Activated T-cell treated with anti-CD3 and anti-CD28 coated beads, Interleukin-2, amount 50 U/mL, for 48 hours (primary cell): ENCODE measurements around the gene TMEM121.

Source experiments
- DNase-seq, 2 experiments: peaks; one replicate each; pipeline ENCODE4 v3.0.0-alpha.2; 2020

TMEM121 gene

DNA sequence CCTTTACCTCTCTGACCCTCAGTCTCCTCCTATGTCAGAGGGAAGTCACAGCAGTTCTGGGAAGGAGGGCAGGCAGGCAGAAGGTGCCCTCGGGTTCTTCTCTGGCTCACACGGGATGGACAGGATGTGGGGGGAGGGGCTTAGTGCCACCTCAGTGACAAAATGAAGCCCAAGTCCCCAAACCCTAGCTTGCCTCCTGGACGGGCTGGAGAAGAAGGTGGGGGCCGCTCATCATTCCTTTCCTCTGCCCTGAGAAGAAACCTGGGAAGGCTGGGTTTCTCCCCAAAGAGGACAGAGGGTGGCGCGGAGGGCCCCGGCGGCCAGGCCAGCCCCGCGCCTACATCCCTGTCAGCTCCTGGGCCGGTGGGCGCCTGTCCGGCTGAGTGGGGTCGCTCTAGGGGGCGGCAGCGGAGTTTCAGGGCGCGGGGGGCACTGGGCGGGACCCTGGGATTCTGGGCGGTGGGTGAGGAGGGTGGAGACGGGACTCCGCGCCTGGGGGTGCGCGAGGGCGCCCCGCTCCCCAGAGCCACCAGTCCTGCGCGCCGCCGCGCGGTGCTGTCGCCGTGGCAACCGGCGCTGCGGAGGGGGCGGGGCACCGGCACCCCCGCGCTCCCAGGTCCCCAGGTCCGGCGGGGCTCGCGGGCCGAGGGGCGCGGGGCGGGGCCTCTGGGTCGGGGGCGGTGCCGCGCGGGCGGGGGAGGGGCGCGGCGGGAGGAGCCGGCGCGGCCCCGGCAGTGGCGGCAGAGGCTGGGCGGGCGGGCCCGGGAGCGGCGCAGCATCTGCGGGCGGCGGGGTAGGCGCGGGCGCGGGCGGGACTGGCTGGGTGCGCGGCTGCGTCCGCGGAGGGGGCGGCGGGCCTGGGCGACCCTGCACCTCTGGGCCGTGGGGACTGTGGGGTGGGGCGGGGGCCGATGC, at the start of gene TMEM121:
TSS of gene TMEM121 (plus strand) at position 723 of the 915 bp plus-strand sequence. CDS start 2,252 bp downstream, outside the sequence.
- DNase-seq = peak in 1 of 2 experiments; percentile 59

DNA sequence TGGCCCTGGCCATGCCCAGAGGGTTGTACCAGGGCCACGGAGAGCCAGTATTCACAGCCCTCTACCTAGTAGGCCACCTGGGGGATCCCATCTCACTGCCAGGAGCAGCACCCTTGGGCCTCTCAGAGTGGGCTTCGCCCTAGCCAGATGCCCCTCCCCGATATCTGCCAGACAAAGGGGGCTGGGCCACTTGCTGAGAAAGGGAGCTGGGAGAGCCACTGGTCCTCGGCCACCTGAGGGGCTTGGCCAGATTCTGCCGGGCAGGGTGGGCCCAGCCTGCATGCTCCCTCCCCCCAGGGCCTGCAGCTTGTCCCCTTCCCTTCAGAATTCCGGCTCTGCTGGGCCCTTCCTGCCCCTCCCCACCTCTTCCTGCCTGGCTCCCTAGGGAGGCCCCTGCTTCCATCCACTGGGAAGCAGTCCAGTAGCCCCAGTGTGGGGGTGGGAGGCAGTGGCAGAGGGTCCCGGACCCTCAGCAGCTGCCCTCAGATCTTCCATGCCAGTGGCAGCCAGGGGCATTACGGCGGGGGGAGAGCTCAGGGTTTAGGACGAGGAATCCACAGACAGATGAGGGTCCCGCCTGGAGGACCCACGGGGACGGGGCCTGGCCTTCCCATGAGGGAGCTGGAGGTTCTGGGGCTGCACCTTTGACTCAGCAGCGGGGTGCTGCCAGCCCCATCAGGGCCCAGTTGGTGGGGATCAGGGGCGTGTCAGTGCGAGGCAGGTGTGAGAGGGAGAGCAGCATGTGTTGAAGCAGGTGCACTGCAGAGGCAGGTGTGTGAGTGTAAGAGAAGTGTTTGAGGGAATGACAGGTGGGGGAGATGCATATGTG, 49.3 kb upstream of the TMEM121 start:
- no peak for DNase-seq

DNA sequence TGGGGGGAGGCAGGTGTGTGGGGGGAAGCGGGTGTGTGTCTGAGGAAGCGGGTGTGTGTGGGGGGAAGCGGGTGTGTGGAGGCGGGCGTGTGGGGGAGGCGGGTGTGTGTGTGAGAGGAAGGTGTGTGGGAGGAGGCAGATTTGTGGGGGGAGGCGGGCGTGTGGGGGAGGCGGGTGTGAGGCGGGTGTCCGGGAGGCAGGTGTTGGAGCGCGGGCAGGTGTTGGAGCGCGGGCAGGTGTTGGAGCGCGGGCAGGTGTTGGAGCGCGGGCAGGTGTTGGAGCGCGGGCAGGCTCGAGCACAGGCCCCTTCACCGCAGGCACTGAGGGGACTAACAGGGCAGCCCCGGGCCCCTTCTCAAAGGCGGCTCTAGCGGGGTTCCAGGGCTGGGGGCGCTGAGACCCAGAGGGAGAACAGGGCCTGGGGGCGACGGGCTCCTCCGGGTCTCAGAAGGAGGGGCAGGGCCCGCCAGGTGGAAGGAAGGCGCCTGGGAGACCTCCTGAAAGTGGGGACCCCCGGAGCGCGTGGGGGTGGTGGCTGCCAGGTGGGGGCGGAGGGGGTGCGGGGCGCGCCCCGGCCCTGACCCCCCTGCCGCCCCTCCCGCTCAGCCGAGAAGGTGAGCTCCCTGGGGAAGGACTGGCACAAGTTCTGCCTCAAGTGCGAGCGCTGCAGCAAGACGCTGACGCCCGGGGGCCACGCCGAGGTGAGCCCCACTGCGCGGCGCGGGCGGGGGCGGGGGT, 48.6 kb upstream of the TMEM121 start:
- no peak for DNase-seq

DNA sequence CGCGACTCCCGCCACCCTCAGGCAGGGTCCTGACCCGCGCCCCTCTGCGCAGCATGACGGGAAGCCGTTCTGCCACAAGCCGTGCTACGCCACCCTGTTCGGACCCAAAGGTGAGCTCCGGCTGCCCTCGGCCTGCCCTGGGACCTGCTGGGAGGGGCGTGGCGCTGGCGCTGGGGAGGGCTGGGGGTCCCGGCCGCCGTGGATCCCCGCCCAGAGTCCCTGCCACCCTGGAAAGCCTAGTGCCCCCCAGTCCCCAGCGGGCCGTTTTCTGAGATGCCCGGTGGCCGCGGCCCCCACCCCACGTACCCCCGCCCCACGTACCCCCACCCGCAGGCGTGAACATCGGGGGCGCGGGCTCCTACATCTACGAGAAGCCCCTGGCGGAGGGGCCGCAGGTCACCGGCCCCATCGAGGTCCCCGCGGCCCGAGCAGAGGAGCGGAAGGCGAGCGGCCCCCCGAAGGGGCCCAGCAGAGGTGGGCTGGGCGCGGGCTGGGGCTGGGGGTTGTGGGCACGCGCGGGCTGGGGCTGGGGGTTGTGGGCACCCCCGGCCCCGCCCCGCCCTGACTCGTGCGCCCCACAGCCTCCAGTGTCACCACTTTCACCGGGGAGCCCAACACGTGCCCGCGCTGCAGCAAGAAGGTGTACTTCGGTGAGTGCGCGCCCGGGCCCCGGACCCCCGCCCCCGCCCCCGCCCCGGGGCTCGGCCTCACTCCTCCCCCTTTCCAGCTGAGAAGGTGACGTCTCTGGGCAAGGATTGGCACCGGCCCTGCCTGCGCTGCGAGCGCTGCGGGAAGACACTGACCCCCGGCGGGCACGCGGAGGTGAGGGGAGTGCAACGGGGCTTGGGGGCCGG, 47.8 kb upstream of the TMEM121 start:
- DNase-seq = no peak

DNA sequence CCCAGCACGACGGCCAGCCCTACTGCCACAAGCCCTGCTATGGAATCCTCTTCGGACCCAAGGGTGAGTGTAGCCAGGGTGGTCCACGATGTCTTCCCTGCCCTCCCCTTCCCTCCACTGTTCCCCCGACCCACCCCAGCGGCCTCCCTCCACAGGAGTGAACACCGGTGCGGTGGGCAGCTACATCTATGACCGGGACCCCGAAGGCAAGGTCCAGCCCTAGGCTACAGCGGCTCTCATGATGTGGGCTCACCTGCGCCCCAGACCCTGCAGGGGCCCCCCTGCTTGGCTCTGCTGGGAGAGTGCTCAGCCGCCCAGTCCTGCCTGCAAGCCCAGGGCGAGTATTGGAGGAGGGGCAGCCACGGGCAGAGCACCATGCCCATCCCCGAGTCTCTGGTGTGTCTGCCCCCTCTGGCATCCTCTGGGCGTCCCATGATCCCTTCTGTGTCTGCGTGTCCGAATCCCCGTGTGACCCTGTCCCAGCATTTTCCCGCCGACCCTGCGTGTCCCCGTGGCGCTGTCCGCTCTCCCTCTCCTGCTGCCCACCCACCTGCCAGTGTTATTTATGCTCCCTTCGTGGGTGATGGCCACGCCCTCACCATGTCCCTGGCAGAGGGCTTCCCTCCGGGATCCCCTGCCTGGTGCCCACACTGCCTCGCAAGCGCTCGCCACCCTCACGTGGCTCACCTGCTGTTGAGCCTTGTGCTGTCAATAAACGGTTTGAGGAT, 46.8 kb upstream of the TMEM121 start:
- no peak for DNase-seq

DNA sequence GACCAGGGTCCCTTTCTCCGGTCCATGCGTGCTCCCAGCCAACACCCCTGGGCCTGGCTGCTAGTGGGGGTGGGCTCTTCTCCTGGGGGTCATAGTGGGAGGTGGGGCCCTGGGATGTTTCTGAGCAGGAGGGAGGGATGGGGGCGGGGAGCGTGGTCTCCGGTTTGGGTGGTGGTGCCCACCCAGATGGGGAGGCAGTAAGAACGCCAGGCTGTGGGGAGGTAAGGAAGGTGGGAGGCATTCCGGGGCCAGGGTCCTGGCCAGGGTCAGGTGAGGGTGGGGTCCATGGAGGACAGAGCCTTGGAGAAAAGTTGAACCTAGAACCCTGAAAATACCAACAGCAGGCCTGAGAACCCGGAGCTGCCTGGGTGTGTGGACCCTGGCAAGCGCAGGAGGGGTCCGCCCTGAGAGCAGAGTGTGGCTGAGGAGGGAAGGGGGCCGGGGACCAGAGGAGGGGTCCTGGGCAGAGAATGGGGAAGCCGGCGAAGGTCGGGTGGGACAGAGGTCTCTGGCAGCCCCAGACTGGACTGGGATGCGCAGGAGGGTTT, 46.1 kb upstream of the TMEM121 start:
- no peak for DNase-seq

DNA sequence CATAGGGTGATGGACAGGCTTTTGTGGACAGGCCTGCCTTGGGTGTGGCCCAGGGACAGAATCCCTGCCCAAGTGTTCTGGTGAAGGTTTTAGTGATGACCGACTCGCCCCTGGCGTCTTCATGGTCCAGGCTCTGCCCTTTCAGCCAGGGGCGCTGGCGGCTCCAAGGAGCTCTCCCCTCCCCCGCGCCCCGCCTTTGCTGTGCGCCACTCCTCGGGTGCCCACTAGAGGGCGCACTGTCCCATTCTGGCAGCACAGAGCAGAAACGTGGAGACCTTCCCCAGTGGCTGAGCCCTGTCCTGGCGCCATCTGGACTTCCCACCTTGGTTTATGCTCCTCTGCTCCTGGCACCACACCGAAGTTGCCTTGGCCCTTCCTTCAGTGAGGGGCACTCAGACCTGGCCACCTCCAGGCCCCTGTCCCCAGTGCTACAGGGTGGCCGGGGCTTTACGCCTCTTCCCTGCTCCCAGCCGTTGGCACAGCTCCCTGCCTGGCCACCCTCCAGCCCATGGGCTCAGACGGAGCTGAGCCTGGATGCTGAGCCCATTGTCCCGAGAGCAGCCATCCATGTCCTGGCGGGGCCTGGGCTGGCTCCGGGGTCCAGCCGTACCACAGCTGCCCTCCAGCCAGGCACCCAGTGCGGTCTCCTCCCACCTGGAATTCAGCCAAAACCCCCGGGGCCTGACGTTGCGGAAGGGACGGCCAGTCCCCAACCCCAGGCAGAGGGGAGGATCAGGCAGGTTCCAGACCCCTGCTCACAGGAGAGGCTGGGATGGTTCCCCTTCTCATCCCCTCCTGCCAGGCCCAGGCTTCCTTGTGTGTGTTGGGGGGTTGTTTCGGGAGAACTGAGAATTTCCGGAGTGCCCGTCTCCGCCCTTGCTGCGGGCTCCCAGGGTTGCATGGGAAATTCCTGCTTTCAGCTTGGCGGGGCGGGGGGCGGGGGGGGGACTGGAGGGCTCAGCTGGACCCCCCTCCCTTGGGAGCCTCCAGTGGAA, 45.3 kb upstream of the TMEM121 start:
- peak; percentile 97 to 98 for DNase-seq

DNA sequence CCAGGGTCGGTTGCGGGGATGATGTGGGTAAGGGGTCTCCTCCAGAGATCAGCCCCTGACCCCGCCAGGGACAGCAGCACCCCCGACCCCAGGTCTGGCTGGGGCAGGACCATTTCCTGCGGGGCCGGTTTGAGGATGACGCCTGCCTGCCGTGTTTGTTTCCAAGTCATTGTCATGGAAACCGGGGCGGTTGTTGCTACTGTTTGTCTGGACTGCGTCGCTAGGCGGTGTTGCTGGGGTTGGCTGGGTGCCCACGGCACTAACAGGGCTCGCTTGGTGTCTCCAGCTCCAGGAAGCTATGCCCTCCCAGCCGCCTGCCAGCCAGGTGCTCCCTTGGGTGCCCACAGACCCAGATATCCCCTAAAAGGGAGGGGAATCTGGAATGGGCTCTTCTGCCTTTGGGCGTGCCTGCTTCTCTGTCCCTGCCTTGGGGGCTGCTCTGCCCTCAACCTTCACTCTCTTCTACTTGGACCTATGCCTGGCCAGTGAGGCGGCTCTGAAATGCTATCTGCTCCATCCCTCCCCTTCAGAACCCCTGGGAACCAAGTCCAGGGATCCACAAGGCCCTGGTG, 44.4 kb upstream of the TMEM121 start:
- peak; percentile 91 to 93 for DNase-seq

DNA sequence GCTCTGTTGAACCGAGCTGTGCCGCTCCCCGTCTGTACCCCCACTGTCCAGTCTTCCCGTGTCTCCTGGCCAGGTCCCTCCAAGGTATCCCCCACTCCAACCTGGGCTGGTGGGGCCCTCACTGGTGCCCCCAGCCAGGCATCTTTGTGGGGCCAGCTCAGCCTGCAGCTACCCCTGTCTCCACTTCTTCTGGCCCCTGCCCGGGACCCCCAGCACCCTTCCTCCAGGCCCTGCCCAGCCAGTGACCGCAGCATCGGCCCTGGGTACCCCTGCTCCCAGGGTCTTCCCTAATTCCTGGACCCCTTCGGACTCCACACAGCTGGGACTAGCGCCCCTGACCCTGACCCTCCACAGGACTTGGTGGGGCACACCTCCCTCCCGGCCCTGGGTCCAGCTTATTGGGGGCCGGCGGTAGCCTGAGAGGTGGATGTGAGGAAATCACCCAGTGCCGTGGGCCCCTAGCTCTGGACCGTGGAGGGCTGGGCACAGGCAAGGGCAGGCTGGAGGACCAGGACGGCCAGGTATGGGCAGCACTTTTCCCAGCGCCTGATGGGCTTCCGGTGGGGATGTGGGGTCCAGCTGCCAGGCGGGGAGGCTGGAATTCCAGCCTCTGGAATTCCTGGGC, 43.8 kb upstream of the TMEM121 start:
- no peak for DNase-seq

DNA sequence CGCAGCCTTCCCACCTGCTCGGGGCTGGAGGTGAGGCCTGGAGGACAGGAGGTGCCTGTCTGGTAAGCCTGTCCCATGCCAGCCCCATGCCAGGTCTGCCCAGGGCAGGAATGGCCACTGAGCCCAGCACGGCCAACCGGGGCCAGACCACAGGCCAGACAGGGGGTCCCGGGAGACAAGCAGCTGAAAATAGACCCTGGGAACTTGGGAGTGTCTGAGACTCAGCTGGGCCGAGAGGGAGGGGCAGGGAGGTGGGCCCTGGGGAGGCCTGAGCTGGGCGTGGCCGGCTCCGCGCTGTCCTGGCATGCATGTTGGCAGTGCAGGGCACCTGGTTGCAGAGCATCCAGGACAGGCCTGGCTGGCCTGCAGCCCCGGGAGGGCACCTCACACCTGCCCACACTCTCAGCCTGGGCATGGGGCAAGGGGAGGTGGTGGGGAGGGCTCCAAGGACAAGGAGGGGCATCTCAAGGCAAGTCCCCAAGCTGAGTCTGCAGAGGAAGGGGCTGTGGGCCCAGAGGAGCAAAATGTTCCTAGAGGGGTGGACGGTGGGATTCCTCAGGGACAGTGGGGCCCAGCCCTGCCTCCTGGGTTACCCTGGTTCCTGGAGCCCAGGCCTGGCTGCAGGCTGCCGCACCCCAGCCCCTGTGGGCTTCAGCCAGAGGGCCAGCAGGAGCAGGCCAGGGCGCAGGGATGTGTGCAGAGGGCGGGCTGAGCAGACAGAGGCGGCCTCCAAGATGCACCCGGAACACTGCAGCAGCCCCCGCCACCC, 42.9 kb upstream of the TMEM121 start:
- no peak for DNase-seq

DNA sequence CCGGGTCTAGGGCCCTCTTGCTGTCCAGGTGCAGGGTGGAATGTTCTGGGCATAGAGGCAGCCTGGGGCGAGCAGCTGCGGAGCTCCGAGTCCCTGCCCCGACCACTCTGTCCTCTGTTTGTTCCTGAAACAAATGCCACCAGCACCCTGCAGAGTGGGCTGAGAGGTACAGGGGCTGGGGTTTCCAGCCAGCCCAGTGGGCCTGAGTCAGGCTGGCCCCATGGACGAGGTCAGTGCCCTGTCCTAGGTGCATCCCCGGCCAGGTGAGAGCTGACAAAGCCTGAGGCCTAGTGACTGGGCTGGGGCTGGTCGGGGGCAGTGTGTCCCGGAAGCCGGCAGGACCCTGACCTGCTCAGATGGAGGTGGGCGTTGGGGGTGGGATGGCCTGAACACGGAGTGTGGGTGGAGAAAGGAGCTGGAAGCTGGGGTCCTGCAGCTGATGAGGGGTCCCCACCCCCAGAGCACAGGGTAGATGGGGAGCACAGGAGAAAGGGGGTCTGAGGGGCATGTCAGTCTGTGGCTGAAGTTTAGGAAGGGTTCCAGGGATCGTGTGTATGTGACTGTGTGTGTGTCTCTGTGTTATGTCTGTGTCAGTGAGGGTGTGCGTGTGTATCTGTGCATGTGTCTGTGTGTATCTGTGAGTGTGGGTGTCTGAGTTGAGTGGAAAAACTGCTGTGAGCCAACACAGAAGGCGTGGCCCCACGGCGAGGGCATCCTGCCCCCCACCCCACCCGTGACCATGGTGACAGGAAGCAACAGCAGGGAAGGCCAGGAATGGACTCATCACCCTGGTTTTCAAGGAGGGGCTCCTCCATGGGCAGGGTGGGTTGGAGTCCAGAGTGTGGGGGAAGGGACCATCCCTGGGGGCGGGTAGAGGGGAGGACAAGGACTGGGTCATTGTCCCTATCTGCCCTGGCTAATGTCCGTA, 42.0 kb upstream of the TMEM121 start:
- no peak for DNase-seq

DNA sequence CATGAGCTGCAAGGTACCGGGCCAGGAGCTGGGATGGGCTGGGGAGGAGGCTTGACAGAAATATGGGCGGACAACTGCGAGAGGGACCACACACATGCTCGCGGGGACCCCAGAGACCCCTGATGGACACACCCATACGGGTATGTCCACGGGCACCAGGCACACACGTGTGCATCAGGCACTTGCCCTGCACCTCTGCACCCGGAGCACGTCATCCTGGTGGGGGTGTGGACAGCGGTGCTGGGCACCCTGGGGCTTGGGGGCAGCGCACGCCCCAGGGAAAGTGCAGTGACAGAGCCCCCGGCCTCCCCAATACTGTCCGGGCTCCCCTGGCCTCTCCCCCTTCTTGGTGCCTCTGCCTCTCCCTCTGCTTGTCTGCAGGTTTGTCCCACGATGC, 41.4 kb upstream of the TMEM121 start:
- DNase-seq = no peak

DNA sequence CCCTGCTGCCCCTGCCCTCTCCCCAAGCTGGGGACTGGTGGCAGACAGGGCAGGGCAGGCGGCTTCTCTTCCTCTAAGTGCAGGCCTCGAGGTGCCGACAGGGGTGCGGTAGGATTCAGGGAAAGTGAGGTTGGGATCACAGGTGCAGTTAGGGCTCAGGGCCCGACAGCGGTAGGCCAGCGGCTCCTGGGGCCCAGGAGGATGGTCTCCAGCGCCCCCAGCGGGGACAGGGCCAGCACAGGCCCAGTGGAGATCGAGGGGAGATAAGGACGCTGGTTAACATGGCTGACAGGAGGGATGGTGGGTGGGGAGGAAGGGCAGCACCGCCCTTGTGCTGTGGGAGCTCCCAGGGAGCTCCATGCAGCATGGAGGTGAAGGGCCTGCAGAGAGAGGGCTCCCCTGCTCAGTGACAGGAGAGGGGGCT, 40.6 kb upstream of the TMEM121 start:
- peak in 1 of 2 experiments; percentile 59 for DNase-seq

DNA sequence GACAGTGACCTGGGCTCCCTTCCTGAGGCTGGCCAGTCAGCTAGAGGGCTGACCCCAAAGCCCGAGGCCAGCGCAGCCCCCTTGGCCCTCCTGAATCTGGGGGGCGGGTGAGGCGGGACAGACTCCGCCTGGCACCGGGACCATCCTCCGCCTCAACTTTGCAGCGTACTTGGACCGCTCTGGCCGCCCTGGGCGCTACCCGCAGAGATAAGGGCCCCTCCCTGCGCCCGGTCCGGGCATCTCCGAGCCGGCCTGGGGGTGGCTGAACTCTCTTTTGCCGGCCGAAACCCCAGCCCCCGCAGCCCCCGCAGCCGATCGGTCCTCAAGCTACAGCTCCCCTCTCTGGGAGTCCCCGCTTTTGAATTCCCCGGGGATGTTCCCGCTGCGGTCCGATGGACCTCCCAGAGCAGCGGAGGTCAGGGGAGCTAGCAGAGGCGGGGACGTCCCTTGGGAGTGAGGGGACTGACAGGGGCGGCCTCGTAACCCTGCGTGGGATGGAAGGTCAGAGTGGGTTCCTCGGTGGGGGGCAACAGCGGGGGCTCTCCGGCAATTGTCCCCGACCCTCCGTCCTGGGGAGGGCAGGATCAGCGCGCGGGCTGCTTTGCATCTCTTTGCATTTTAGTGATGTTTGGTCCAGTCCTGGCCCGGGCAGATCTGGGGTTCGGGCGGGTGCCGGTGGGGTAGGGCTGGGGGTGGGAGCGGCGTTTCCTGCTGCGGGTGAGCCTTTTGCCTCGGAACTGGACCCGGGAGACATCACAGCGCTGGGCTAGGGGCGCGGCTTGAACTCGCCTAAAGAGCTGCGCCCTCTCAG, 40.0 kb upstream of the TMEM121 start, which contains the start of gene CRIP1:
TSS of gene CRIP1 (plus strand) at position 724 of the 811 bp plus-strand sequence. CDS start 374 bp downstream, outside the sequence.
- no peak for DNase-seq

DNA sequence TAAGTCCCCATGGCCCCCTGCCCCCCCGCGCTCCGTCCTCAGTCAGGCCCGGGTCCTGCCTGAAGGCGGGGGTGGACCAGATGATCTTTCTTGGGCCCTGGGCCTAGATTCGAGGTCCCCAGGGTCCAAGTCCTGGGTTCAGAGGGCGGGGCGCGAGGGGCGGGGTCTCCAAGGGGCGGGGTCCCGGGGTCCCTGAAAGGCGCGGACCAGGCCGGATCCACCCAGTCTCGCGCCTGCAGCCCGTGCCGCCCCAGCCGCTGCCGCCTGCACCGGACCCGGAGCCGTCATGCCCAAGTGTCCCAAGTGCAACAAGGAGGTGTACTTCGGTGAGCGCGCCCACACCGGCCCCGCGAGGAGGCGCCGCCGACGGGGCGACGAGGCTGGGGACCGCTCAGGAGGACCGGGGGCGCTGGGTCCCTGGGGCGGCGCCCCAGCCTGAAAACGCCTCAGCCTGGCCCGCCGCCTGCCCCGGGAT, 39.4 kb upstream of the TMEM121 start:
- DNase-seq = peak; percentile 67 to 71
